Astrocyte of the hippocampus (primary cell): ENCODE results near the gene RPL13.

ENCODE experiments used
- DNase-seq: peaks from one replicate; pipeline ENCODE4 v3.0.0; 2011; ENCODE audit warnings: low read depth, low spot score

RPL13 gene

DNA sequence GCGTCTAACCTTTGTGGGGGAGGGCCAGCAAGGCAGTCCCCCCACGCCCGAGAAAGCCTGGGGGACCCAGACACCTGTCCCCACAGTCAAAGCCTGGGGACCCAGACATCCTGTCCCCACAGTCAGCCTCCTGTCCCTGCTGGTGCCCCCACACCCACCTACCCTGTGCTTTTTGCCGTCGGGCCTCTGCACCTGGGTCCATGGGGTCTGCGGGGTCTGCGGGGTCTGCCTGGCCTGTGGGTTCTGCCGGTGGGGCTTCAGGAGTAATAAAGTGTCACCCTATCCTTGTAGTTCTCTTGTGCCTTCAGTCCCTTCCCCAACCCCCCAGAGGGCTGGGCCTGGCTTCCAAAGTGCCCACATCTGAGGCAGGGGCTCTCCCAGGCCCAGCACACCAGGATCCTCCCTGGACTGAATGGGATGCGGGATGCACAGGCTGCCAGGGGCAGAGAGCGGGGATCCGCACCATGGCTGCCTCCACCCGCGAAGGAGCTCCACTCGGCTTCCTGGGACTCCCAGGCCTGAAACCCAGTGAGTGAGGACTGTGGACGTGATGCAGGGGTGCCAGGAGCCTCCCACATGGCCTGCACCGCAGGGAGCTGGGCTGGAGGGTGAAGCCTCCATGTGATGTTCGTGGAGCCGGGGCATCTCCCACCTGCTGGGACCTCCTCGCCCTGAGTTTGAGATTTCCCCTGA is 36.6 kb downstream of the RPL13 start:
- DNase-seq: no peak

DNA sequence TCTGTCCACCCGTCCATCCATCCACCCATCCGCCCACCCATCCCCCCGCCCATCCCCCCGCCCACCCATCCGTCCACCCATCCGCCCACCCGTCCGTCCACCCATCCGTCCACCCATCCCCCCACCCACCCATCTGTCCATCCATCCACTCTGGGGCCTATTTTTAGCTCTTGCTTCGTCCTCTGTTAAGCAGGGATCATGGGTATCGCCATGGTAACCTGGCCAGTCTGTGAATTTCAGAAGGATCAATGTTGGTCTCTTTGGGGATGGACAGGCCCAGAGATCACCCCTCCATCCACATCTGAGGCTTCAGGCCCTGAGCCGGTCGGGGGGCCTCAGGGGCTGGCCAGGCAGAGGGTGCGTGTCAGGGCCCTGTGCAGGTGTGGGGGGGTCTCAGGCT is 37.7 kb downstream of the RPL13 start:
- no peak for DNase-seq

DNA sequence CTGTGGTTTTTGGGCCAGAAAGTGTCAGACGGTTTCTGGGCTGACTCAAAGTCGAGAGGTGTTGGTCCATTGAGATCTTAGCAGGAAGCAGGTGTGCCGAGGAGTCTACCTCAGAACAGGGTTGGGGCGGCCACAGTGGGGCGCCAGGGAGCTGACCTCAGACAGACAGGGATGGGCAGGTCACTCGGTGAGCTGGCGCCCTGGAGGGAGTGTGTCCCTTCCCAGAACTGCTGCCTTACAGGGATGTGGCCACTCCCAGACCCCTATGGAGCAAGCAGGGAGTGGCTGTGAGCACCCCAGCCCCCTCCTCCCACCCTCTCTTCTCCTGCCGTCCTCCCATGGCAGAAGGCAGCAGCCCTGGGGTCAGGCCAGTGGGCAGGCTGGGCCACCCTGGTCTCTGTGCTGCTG is 39.0 kb downstream of the RPL13 start:
- DNase-seq: no peak

DNA sequence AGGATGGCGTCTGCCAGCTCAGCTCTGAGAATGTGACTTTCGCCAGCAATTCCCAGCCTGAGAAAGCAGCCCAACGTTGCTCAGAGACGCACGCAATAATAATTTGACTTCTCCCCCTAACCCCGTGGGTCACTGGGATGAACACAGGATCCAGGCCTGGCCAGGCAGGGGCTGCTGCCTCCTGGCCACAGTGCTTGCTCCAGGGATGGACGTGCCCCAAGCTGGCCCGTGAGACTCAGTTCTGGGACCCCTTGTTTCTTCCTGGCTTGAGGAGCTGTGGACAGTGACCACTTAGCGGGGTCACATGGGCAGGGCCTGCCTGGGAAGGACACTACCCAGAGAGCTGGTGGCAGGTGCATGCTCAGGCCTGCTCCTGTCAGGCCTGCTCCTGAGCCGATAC is 39.4 kb downstream of the RPL13 start:
- no peak for DNase-seq

DNA sequence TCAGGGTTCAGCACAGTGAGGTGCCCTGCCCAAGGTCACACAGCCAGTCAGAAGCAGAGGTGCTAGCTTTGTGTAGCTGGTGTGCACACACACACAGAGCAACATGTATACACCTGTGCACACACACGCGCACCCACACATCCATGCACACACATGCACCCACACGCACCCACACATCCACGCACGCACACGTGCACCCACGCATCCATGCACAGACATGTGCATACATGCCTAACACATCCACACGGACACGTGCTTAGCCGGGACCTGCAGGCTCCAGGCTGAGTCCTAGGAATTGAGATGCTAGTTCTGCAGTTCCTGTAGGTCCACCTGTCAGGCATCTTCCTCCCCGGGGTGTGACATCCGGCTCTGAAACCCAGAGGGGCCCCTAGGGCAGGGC is 39.9 kb downstream of the RPL13 start:
- no peak for DNase-seq

DNA sequence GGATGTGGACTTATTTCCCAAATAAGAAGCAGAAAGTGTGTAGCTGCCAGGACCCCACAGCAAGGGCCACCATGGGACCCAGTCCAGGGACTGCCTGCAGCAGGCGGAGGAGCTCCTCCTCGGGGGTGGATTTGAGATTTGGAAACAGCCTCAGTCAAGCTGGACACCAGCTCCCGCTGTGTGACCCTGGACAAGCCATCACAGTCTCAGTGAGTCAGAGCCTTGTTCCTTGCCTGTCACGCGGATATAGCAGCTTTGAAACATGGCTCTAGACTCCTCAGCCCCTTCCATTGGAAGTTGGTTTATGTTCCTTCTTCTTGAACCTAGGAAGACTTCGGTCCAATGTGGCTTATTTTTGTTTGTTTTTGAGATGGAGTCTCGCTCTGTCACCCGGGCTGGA is 40.5 kb downstream of the RPL13 start:
- DNase-seq: no peak

DNA sequence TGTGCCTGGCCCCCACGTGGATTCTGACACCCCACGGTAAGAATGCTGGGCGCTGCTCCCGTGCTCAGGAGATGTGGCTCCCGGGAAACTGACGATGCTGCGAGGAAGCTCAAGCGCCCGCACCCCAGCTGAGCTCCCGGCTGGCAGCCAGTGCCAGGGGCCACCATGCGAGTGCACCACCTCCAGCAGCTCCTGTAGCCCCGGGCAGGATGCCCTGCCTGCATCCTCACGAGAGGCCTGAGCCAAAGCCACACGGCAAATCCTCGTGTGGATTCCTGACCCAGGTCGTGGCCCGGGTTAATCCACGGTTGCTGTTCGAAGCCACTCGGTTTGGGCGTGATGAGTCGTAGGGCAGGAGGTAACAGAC is 41.4 kb downstream of the RPL13 start:
- DNase-seq: no peak

DNA sequence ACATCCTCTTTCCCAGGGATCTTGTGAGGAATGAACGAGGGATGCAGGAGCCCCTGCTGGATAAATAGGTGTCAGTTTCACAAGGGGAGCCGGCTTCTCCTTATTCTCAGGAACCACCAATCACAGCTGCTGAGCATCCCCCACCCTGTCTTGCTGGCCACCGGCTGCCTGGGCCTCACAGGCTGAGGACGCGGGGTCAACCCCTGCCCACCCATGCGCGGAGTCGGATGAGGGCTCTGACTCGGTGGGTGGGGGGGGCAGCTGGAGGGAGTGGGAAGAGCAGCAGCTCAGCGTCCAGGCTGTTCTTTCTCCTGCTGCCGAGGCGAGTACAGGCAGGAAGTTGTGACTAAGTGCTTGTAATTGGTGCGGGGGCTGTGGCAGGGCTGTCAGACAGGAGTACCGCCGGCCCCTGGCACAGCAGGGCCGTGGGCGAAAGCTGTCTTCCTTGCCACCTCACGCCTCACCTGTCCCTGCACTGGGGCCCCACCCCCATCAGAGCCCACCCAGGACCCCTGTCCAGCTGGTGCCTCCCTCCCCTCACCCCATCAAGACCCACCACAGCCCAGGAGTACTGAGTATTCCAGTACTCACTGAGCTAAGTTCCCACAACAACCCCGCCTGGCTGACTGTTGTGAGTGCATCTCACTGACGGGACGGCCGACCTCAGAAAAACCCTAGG is 41.9 kb downstream of the RPL13 start:
- peak; percentile 86 for DNase-seq

DNA sequence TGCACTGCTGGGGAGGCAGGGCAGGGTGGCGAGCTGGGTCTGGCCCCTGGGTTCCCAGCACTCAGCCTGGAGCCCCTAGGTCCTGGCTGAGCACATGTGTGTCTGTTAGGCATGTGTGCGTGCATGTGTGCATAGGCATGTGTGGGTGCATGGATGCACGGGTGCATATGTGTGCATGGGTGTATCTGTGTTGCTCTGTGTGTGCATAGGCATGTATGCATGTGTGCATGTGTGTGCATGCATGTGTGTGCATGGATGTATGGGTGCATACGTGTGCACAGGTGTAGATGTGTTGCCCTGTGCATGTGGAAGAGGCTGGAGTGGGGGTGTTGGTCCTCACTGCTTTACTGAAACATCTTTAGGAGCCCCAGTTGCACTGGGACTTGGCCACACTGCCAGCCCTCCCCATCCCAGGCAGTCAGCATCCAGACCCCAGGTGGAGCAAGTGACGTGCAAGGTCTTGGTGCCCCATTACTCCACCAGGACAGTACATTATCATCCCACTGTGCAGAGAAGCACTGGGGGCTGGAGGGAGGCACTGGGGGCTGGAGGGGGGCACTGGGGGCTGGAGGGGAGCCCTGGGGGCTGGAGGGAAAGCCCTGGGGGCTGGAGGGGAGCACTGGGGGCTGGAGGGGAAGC is 42.6 kb downstream of the RPL13 start:
- DNase-seq: no peak

DNA sequence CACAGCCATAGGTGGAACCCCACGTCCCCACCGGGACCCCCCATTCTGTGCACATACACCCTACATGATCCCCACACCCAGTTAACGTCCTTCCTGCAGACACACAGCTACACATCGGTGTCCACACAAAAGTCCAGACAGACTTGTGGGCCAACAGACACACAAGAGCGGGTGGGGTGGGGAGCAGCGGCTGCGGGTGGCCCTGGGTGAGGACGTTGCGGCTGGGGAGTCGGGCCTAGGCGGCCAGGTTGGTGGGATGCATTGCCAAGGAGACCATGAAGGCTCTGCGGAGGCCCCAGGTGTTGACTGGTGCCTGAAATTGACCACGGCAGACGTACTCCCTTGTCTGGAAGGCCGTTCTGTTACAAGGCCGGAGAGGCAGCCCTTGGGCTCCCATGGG is 44.3 kb downstream of the RPL13 start:
- DNase-seq: no peak

DNA sequence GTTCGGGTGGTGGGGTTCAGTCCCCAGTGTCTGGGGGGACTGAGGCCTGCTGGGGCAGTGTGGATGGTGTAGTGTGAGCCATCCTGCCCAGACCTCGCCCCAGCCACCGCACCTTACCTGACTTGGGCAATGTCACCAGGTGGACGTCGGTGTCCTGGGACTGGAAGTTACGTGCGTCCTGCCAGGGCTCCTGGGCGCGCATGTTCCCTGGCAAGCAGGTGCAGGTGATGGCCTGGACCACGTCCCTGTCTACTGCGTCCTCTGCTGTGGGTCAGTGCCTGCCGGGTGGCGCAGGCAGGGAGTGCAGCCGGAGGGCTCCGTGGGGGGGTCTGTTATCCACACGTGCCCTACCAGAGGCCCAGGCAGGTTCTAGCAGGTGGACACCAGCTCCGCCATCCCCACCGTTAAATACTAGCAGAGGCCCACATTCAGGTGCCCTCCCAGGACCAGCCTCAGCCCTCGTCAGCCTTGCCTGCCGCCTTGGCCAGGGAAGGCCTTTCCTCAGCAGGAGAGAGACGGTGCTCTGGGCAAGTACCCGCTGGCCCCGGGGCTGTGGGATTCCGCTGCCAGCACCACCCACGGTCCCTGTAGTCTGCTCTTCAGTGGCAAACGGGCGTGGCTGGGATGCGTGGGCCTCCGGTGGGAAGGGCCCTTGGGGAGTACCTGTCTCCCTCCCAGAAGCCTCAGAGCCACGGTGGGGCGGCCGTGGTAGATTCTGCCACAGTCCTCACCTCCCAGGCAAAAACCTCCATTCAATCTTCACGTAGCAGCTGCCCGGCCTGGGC is 44.9 kb downstream of the RPL13 start:
- DNase-seq: no peak

DNA sequence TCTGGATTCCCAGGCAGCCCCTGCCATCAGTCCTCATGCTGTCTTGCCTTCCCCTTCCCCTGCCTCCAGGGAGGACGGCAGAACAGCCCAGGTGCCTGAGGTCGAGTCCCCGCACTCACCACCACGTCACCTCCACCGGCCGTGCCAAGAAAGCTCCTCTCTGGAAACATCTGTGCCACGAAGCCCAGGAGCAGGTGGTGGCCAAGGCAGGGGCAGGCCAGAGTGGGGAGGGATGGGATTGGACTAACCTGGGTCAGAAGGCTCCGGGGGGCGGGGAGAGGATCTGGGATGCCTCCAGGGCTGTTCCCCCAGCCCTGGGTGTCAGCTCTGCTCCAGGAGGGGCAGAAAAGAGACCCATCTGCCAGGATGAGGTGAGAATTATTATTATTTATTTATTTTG is 45.5 kb downstream of the RPL13 start:
- DNase-seq: no peak

DNA sequence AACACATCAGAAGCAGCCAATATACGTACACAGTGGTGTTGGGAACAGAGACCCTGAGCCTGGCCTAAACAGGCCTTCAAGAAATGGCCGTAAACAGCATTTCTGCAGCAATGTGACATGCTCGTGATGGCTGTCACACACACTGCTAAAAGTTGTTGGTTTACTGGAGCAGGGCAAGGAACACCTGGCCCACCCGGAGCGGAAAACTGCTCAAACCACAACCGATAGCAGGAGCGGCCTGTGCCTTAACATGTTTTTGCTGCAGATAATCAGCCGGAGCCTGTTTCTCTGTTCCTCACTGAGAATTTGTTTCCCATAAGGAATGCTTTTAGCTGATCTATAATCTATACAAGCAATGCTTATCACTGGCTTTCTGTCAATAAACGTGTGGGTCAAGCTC is 47.0 kb downstream of the RPL13 start:
- DNase-seq: no peak

DNA sequence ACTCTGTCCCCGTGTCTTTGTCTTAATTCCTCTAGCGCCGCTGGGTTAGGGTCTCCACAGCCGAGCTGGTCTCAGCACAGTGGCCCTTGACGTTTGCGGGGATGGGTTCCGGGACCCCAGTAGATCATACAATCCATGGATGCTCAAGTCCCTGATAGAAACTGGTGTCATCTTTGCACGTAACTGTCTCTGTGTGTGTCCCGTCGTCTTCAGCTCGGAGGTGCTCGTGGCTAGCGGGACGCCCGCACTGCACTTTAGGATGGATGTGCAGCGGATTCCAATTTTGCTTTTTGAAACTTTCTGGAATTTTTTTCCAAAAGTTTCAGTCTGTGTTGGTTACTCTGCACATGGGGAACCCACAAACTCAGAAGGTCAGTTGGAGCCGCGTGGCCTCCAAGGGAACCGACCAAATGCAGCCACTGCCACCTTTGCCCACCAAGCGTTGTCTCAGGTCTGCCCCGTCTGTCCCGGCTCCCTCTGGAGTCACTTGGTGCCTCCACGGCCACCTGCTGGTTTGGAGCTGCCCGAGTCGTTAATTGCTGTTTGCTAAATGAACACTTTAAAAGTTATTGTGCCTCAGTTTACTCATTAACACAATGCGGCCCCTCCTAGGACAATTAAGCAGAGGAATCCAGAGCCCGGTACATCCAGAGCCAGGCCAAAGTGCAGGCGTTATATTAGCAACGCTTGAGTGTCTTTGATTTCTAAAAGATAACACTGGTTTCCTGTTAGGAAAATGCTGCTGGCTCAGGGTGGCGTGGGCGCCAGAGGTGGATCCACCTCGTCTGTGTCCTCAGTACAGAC is 47.7 kb downstream of the RPL13 start:
- DNase-seq: no peak

DNA sequence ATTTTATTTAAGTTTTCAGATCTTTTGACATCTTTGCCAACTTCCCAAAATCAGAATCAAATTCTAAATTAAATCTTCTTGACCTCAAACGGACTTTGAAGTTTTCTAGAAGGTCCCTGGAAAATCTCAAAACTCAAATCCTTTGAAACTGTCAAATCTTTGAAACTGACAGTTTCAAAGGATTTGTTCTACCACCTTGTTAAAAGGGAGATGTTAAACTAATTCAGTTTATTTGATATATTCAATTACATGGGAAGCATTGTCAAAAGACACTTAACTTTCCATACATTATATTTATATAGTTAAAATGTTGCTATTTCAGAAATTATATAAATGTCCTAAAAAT is 49.6 kb downstream of the RPL13 start:
- DNase-seq: no peak

DNA sequence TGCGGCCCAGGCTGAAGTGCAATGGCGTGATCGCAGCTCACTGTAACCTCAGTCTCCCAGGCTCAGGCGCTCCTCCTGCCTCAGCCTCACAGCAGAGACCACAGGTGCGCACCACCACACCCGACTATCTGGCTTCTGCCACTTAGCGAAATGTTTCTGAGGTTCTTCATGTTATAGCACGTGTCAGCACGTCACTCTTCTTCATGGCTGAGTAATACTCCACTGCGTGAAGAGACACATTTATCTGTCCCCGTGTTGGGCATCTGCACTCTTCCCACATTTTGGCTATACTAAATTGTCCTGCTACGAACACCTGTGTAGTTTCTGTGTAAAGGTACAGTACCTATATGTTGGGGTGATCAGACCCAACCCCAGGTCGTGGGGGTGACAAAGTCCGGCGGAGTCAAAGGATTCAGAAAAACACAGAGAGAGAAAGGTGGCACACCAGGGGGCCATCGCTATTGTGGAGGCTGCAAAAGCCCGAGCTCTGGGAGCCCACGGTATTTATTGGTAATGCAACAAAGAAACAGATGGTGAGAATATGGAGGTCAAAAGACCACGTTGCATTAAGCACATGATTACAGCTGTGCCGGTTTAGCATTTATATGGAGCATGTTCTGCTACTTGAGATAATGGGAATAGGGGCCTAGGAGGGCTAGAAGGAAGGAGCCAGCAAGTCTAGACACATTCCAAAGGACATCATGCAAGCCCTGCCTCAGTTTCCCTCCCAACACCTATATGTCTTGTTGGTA is 52.1 kb downstream of the RPL13 start:
- DNase-seq: no peak

DNA sequence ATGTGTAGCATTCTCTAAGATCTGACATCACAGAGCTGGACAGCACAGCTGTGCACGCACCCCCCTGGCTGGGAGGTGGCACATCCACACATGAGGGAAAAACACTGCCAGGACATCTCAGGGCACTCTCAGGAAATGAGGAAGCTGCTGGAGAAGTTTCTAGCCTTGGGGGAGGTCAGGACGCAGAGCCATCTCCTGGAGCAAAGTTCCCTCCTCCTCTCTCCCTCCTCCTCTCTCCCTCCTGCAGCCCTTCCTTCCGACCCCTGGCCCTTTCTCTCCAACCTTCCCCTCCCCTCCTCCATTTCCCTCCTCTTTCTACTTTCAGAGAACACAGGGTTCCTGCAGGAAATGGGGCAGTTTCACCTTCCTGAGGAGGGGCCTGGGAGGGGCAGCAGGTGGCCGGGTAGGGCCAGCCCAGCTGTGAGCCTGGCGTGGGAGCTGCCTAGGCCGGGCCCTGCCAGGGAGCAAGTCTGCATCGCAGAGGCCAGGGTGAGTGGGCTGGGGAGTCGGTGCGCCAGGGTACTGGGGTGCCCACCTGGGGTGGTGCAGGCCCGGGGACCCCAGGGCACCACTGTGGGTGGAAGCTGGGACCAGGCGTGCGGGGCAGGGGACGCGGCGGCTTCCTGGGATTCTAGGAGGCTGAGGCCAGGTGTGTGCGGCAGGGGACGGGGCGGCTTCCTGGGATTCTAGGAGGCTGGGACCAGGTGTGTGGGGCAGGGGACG is 52.9 kb downstream of the RPL13 start, which contains the start of gene DPEP1:
DPEP1 (plus strand) TSS at position 412 of the 723 bp plus-strand sequence. CDS start 16,769 bp downstream, outside the sequence.
- DNase-seq: no peak

DNA sequence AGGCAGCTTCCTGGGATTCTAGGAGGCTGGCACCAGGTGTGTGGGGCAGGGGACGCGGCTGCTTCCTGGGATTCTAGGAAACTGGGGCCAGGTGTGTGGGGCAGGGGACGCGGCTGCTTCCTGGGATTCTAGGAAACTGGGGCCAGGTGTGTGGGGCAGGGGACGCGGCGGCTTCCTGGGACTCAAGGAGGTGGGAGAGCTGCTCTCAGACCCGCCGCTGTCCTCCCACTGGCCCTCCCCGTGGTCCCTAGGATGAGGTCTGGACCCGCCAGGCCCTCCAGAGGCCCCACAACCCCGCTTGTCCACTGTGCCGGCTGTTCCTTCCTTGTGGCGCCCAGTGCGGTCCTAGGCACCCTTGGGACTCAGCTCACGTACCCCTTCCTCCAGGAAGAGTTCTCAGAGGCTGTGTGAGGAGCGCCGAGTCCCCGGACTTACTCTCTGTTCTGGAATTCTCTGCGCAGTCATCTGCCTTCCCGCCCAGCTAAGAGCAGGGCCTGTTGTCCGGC is 53.5 kb downstream of the RPL13 start:
- DNase-seq: no peak
